Retinal pigment epithelial cell (primary cell): ENCODE data around the gene MED27.
A peak's percentile ranks its signal among the peaks of the same experiment; 100 is the strongest.

Experiments used
- DNase-seq: peaks from one replicate; pipeline ENCODE4 v3.0.0-alpha.2; 2010; ENCODE audit warnings: low read depth
- H3K4me3 ChIP-seq: 2 replicates; pipeline ENCODE4 v1.5.1; 2011; ENCODE audit warnings: mild to moderate bottlenecking, low read length, control low read depth, moderate library complexity
- CTCF ChIP-seq: conservative IDR thresholded peaks from 2 replicates; pipeline ENCODE4 v1.5.1; 2011; ENCODE audit warnings: low read depth, low read length, control low read depth, inconsistent platforms

Gene MED27

GRCh38 chr9:131960311-131960710 is 119.4 kb downstream of the MED27 start:
- no peak for DNase-seq
- no peak for TF ChIP-seq CTCF
- H3K4me3 ChIP-seq: no peak overlapping the region

GRCh38 chr9:131959887-131960286 is 119.8 kb downstream of the MED27 start:
- H3K4me3 ChIP-seq: no peak overlapping the region
- no peak for TF ChIP-seq CTCF
- no peak for DNase-seq

- no peak for TF ChIP-seq CTCF
- no peak overlapping the region for H3K4me3 ChIP-seq
- no peak for DNase-seq
Measured at GRCh38 chr9:131959056-131959455, 120.6 kb downstream of the MED27 start.

GRCh38 chr9:131954299-131954698 is 125.4 kb downstream of the MED27 start:
- DNase-seq: no peak
- peak; percentile 52 for TF ChIP-seq CTCF
- H3K4me3 ChIP-seq: no peak overlapping the region

GRCh38 chr9:131951905-131952304 is 127.8 kb downstream of the MED27 start:
- no peak for TF ChIP-seq CTCF

GRCh38 chr9:131951155-131951554 is 128.5 kb downstream of the MED27 start:
- no peak overlapping the region for H3K4me3 ChIP-seq
- DNase-seq: no peak
- no peak for TF ChIP-seq CTCF

More at GRCh38 chr9:131951905-131952304, 127.8 kb downstream of the MED27 start:
- no peak overlapping the region for H3K4me3 ChIP-seq
- no peak for DNase-seq

GRCh38 chr9:131950487-131950886 is 129.2 kb downstream of the MED27 start:
- no peak overlapping the region for H3K4me3 ChIP-seq
- no peak for DNase-seq
- no peak for TF ChIP-seq CTCF
